Measurements from ENCODE around the gene VSTM2B.

Gene VSTM2B

DNA sequence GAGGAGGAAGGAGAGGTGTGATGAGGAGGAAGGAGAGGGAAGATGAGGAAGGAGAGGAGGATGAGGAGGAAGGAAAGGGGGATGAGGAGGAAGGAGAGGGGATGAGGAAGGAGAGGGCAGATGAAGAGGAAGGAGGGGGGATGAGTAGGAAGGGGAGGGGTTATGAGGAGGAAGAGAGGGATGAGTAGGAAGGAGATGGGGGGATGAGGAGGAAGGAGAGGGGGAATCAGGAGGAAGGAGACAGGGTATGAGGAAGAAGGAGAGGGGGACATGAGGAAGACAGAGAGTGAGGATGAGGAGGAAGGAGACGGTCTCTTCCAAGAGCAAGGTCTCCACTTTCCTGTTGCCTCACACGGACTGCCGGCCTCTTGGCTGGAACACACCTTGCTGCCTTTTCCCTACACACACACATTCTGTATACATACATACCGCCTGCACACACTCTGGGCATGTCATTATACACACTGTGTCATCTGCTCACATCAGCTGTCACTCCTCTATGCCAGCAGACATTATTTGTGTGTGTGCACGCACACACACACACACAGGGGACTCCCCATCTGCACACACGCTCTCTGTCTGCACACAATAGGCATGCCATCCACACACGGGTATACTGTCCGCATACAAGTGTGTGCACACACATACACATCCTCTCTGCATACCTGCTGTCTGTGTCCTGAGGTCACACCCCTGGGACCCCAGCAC is 11.1 kb upstream of the VSTM2B start:
- TF ChIP-seq, protein P1, sequence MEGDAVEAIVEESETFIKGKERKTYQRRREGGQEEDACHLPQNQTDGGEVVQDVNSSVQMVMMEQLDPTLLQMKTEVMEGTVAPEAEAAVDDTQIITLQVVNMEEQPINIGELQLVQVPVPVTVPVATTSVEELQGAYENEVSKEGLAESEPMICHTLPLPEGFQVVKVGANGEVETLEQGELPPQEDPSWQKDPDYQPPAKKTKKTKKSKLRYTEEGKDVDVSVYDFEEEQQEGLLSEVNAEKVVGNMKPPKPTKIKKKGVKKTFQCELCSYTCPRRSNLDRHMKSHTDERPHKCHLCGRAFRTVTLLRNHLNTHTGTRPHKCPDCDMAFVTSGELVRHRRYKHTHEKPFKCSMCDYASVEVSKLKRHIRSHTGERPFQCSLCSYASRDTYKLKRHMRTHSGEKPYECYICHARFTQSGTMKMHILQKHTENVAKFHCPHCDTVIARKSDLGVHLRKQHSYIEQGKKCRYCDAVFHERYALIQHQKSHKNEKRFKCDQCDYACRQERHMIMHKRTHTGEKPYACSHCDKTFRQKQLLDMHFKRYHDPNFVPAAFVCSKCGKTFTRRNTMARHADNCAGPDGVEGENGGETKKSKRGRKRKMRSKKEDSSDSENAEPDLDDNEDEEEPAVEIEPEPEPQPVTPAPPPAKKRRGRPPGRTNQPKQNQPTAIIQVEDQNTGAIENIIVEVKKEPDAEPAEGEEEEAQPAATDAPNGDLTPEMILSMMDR (conservative IDR thresholded peaks at IDR 0.05; ENCODE audit: control insufficient read depth, insufficient read depth, low read depth, low read length), result no peak
- no peak for DNase-seq (ENCODE audit: low read depth)
- no peak overlapping the region for H3K4me3 ChIP-seq (ENCODE audit: control insufficient read depth, low read depth, low read length)

DNA sequence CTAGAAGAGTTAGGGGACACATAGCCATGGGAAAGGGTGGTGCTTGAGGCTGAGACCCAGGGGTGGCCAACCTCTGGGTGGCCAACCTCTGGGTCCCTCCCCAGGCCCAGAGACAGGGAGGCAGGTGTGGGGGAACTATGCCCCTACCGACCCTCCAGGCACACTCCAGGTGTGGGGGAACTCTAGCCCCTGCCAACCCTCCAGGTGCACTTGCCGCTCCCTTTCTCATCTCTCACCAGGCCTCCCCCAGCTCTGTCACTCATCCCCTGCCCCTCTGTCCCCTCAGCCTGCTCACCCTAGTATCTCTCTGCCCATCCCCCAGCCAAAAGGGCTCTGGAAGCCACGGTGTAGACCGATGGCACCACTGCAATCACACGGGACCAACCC is 10.6 kb upstream of the VSTM2B start:
- TF ChIP-seq, protein P1 (conservative IDR thresholded peaks at IDR 0.05; ENCODE audit: control insufficient read depth, insufficient read depth, low read depth, low read length), result no peak
- no peak for DNase-seq (ENCODE audit: low read depth)
- no peak overlapping the region for H3K4me3 ChIP-seq (ENCODE audit: control insufficient read depth, low read depth, low read length)

DNA sequence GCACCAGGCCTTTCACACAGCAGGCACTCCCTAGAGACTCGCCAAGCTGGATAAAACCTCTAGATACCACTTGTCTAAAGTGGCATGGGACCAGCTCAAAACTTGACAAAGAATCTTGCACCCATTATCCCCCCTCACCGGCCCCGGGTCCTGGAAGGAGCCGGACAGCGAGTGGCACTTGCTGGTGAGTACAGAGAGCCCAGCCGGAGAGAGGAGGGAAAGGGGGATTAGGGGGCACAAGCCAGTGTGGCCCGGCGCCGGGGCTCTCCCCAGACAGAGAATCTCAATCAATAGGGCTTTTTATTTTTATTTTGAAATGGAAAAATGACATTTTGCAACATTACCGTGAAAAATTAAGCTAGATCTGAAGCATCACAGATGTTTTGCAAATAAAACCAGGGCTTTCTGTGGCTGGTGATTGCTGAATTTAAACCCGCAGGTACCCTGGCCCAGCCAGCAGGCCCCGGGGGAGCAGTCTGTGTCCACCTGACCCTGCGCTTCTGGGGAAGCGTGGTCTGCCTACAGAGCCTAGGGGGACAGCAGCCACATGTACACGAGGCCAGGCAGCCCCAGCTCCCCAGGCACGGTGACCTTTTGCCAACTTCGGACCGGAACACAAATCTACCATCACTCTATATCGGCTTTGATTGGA is 10.0 kb upstream of the VSTM2B start:
- TF ChIP-seq, protein P1 (conservative IDR thresholded peaks at IDR 0.05; ENCODE audit: control insufficient read depth, insufficient read depth, low read depth, low read length), result no peak
- DNase-seq (ENCODE audit: low read depth), result no peak

DNA sequence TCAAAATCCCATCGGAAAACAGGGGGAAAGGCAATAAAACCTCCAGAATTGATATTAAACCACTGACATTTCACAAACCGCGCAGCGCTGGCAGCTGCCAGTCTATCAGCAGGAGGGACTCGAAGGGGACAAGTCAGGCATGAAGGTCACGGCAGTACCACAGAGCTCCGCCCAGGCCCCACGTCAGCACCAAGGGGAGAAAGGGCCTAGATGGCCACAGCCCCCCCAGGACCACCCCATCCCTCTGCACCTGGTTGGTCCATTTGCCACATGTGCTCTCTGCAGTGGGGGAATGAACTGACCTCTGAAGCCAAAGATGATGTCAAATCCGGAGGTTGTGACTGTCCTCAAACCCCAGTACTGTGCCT is 9.5 kb upstream of the VSTM2B start:
- H3K4me3 ChIP-seq (ENCODE audit: control insufficient read depth, low read depth, low read length), result no peak overlapping the region
- TF ChIP-seq, protein P1 (conservative IDR thresholded peaks at IDR 0.05; ENCODE audit: control insufficient read depth, insufficient read depth, low read depth, low read length), result no peak
- DNase-seq (ENCODE audit: low read depth), result no peak

More for the DNA sequence above, 10.0 kb upstream of the VSTM2B start:
- H3K4me3 ChIP-seq (ENCODE audit: control insufficient read depth, low read depth, low read length), result no peak overlapping the region

DNA sequence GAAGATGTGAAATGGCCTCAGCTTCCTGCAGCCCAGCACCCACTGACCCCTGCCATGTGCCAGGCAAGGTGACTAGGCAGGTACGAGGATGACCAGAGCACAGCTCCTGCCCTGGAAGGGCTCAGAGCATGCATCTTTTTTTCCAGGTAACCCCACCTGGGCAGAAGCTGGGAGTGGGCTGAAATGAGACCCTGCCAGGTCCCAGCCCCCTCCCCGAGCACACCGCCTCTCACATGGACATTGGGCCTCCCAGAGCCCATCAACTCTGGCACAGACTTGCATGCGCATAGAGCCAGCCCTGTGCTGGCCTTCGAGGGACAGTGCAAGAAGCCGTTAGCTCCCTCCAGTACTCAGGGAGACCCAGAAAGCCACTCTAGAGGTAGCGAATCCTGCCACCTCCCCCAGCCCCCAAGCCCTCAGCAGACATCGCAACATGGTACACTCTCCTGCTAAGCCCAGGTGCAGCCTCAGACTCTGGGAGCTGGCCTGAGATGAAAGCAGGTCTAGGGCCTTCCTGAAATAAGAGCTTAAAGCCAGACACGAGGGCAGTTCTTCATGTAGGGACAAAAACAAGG is 8.9 kb upstream of the VSTM2B start:
- TF ChIP-seq, protein P1 (conservative IDR thresholded peaks at IDR 0.05; ENCODE audit: control insufficient read depth, insufficient read depth, low read depth, low read length), result no peak

DNA sequence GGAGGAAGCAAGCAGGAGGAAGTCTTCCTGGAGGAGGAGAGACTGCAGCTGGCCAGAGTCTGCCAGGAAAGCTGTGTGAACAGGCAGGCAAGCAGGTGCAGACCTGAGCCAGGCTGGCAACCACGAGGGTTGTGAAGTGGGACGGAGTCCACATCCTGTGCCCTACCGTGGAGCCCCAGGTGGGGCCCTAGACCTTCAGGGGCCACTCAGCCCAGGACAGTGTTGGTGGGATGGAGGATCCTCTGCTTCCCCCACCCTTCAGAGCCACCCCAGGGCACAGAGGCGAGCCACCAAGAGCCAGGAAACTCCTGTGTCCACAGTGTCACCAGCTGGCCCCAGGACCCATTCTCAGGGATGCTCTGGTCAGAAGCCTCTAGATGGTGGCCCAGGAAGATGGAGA is 8.4 kb upstream of the VSTM2B start:
- H3K4me3 ChIP-seq (ENCODE audit: control insufficient read depth, low read depth, low read length), result no peak overlapping the region
- no peak for DNase-seq (ENCODE audit: low read depth)
- TF ChIP-seq, protein P1 (conservative IDR thresholded peaks at IDR 0.05; ENCODE audit: control insufficient read depth, insufficient read depth, low read depth, low read length), result no peak

More for the DNA sequence above, 8.9 kb upstream of the VSTM2B start:
- no peak for DNase-seq (ENCODE audit: low read depth)
- H3K4me3 ChIP-seq (ENCODE audit: control insufficient read depth, low read depth, low read length), result no peak overlapping the region
